OCI-M2 (cell line): ENCODE results near the gene PARVB.
"Not testable (repeated sequence)": the region's sequence is repeated elsewhere in the genome, so short reads cannot be mapped to it uniquely, and the experiment has no call there.

ENCODE experiments used
- DNase-seq: peaks from one replicate; lab custom pipeline; 2025; ENCODE audit not compliant: unreplicated experiment; lab: John Stamatoyannopoulos, UW

PARVB gene

GRCh38 chr22:44103735-44104480, 79.8 kb downstream of the PARVB start:
- no peak for DNase-seq

- DNase-seq: no peak
Observed at GRCh38 chr22:44107340-44107739, 83.2 kb downstream of the PARVB start.

- DNase-seq: no peak
Observed at GRCh38 chr22:44108076-44108475, 84.0 kb downstream of the PARVB start.

- DNase-seq: no peak
Observed at GRCh38 chr22:44108806-44109385, 84.8 kb downstream of the PARVB start.

- no peak for DNase-seq
Observed at GRCh38 chr22:44109416-44109815, 85.3 kb downstream of the PARVB start.

GRCh38 chr22:44110656-44111055, 86.6 kb downstream of the PARVB start:
- not testable (repeated sequence) for DNase-seq

GRCh38 chr22:44111562-44112155, 87.6 kb downstream of the PARVB start:
- DNase-seq: no peak

- DNase-seq: no peak
Observed at GRCh38 chr22:44112191-44112590, 88.1 kb downstream of the PARVB start.

GRCh38 chr22:44116331-44116730, 92.2 kb downstream of the PARVB start:
- DNase-seq: no peak

- DNase-seq: no peak
Observed at GRCh38 chr22:44116755-44117684, 92.9 kb downstream of the PARVB start.

- no peak for DNase-seq
Observed at GRCh38 chr22:44117746-44118145, 93.6 kb downstream of the PARVB start.

GRCh38 chr22:44118645-44119315, 94.7 kb downstream of the PARVB start:
- DNase-seq: no peak

GRCh38 chr22:44119669-44120313, 95.7 kb downstream of the PARVB start:
- DNase-seq: no peak

GRCh38 chr22:44120314-44120704, 96.2 kb downstream of the PARVB start:
- DNase-seq: no peak

GRCh38 chr22:44125421-44125820, 101.3 kb downstream of the PARVB start:
- DNase-seq: no peak

- no peak for DNase-seq
Observed at GRCh38 chr22:44126807-44127206, 102.7 kb downstream of the PARVB start.

GRCh38 chr22:44127356-44127755, 103.3 kb downstream of the PARVB start:
- DNase-seq: no peak

GRCh38 chr22:44128958-44129618, 105.0 kb downstream of the PARVB start:
- no peak for DNase-seq

GRCh38 chr22:44129619-44129976, 105.5 kb downstream of the PARVB start:
- DNase-seq: no peak
